ENCODE measurements around the gene SRRM3. TPM values are rescaled to one million over a fixed set of nuclear protein-coding genes. Genes with fewer than 3 reads are reported as not detected.

SRRM3 gene
- total RNA-seq, 1 donor from 2014 or later: 1.7 TPM

GRCh38 chr7:76254781-76255180 lies 53.1 kb downstream of the SRRM3 start:
- H3K27me3 Mint-ChIP-seq (ENCODE audit: low read depth, unreplicated experiment): no peaks in the 10 kb centered on the region
- H3K9me3 Mint-ChIP-seq (ENCODE audit: unreplicated experiment): no peaks in the 10 kb centered on the region
- Histone ChIP-seq H3K4me1 (ENCODE audit: insufficient read depth, low read length) (no peaks in the 10 kb centered on the region), H3K27me3 (ENCODE audit: insufficient read depth, low read length) (peaks cover 3% of the 10 kb centered on the region), H3K27ac (ENCODE audit: low read depth, low read length) (no peak overlapping the region), H3K9me3 (ENCODE audit: insufficient read depth, low read depth, low read length) (no peaks in the 10 kb centered on the region), H3K4me2 (ENCODE audit: low read length) (no peak overlapping the region), H2AFZ (ENCODE audit: low read depth, low read length) (no peak overlapping the region), H3K36me3 (ENCODE audit: insufficient read depth, low read length) (no peaks in the 10 kb centered on the region), H3K79me2 (ENCODE audit: insufficient read depth, low read length) (no peaks in the 10 kb centered on the region), H3K9ac (ENCODE audit: low read length) (no peak overlapping the region), H3K4me3 (ENCODE audit: insufficient read depth, low read depth, low read length) (no peak overlapping the region), H4K20me1 (ENCODE audit: insufficient read depth, low read length) (no peaks in the 10 kb centered on the region)
- no peak for TF ChIP-seq CTCF (IDR thresholded peaks at IDR 0.05; ENCODE audit: insufficient read depth, low read depth, low read length)
- FAIRE-seq: no peak
- H3K4me1 Mint-ChIP-seq (ENCODE audit: low read depth, unreplicated experiment): no peaks in the 10 kb centered on the region
- no peaks in the 10 kb centered on the region for H3K36me3 Mint-ChIP-seq (ENCODE audit: low read depth, unreplicated experiment)
- H3K4me3 Mint-ChIP-seq (ENCODE audit: unreplicated experiment): no peak overlapping the region
- no peak overlapping the region for H3K27ac Mint-ChIP-seq (ENCODE audit: unreplicated experiment)
- no peak for DNase-seq (ENCODE audit: low read depth)

- no peak overlapping the region for H3K4me3 ChIP-seq (ENCODE audit: insufficient read depth, low read depth, low read length)
- H3K9ac ChIP-seq (ENCODE audit: low read length): no peak overlapping the region
- no peaks in the 10 kb centered on the region for H3K79me2 ChIP-seq (ENCODE audit: insufficient read depth, low read length)
- H3K27ac ChIP-seq (ENCODE audit: low read depth, low read length): no peak overlapping the region
- no peaks in the 10 kb centered on the region for H4K20me1 ChIP-seq (ENCODE audit: insufficient read depth, low read length)
- Mint-ChIP-seq H3K4me1 (ENCODE audit: low read depth, unreplicated experiment) (no peaks in the 10 kb centered on the region), H3K4me3 (ENCODE audit: unreplicated experiment) (no peak overlapping the region), H3K27ac (ENCODE audit: unreplicated experiment) (no peak overlapping the region), H3K36me3 (ENCODE audit: low read depth, unreplicated experiment) (no peaks in the 10 kb centered on the region), H3K27me3 (ENCODE audit: low read depth, unreplicated experiment) (peaks cover 7% of the 10 kb centered on the region), H3K9me3 (ENCODE audit: unreplicated experiment) (no peaks in the 10 kb centered on the region)
- H2AFZ ChIP-seq (ENCODE audit: low read depth, low read length): no peak overlapping the region
- H3K4me1 ChIP-seq (ENCODE audit: insufficient read depth, low read length): no peaks in the 10 kb centered on the region
- no peak for FAIRE-seq
- TF ChIP-seq CTCF (IDR thresholded peaks at IDR 0.05; ENCODE audit: insufficient read depth, low read depth, low read length) (no peak), EZH2 (IDR thresholded peaks at IDR 0.05; ENCODE audit: insufficient read depth, low read length) (no peak)
- no peaks in the 10 kb centered on the region for H3K36me3 ChIP-seq (ENCODE audit: insufficient read depth, low read length)
- DNase-seq (ENCODE audit: low read depth): no peak
- peaks cover 5% of the 10 kb centered on the region for H3K27me3 ChIP-seq (ENCODE audit: insufficient read depth, low read length)
- no peak overlapping the region for H3K4me2 ChIP-seq (ENCODE audit: low read length)
- H3K9me3 ChIP-seq (ENCODE audit: insufficient read depth, low read depth, low read length): no peaks in the 10 kb centered on the region
These were observed 56.3 kb downstream of the SRRM3 start for GRCh38 chr7:76257973-76258372.

DNA sequence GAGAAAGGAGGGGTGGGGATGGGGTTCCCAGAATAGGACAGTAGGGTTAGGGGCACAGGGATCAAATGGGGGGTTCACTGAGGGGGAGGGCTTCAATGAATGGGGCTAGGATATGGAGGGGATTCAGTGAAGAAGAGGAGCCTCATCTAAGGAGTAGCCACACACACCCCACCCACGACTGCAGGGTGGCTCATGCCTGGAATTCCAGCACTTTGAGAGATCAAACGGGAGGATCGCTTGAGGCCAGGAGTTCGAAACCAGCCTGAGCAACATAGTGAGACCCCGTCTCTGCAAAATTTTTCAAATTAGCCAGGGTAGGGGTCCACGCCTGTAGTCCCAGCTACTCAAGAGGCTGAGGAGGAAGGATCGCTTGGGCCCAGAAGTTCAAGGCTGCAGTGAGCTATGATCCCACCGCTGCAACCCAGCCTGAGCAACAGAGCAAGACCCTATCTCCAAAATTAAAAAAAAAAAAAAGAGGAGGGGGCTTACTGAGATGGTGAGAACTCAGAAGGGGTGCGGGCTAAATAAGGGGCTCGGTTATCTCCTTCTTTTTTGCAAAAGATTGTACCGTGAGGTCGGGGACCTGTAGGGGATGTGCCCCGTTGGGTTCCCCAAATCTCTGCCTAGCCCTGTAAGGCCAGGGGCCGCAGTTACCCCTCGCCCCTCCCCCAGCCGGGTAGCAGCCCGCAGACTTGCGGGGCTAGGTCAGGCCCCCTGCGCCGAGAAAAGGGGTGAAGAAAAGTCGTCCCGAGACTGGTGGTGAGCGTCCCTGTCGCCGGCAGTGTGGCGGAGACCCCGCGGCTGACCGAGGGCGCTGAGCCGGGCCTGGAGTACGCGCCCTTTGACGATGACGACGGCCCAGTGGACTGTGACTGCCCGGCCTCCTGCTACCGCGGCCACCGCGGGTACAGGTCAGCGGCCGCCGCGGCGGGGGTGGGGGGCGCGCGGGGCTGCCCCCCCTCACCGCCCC lies 57.7 kb downstream of the SRRM3 start:
- Histone ChIP-seq H3K27ac (ENCODE audit: low read depth, low read length) (no peak overlapping the region), H3K79me2 (ENCODE audit: insufficient read depth, low read length) (no peaks in the 10 kb centered on the region), H3K9me3 (ENCODE audit: insufficient read depth, low read depth, low read length) (no peaks in the 10 kb centered on the region), H4K20me1 (ENCODE audit: insufficient read depth, low read length) (no peaks in the 10 kb centered on the region), H3K4me3 (ENCODE audit: insufficient read depth, low read depth, low read length) (no peak overlapping the region), H3K4me2 (ENCODE audit: low read length) (peak overlapping the region; percentile 44), H3K4me1 (ENCODE audit: insufficient read depth, low read length) (no peaks in the 10 kb centered on the region), H3K36me3 (ENCODE audit: insufficient read depth, low read length) (no peaks in the 10 kb centered on the region), H3K27me3 (ENCODE audit: insufficient read depth, low read length) (peaks cover 5% of the 10 kb centered on the region), H2AFZ (ENCODE audit: low read depth, low read length) (no peak overlapping the region), H3K9ac (ENCODE audit: low read length) (no peak overlapping the region)
- no peak overlapping the region for H3K27ac Mint-ChIP-seq (ENCODE audit: unreplicated experiment)
- H3K27me3 Mint-ChIP-seq (ENCODE audit: low read depth, unreplicated experiment): peaks cover 7% of the 10 kb centered on the region
- DNase-seq (ENCODE audit: low read depth) (no peak), FAIRE-seq (no peak)
- H3K4me3 Mint-ChIP-seq (ENCODE audit: unreplicated experiment): peak overlapping the region; percentile 54
- no peaks in the 10 kb centered on the region for H3K9me3 Mint-ChIP-seq (ENCODE audit: unreplicated experiment)
- no peak for TF ChIP-seq CTCF (IDR thresholded peaks at IDR 0.05; ENCODE audit: insufficient read depth, low read depth, low read length)
- TF ChIP-seq EZH2 (IDR thresholded peaks at IDR 0.05; ENCODE audit: insufficient read depth, low read length): no peak
- no peaks in the 10 kb centered on the region for H3K36me3 Mint-ChIP-seq (ENCODE audit: low read depth, unreplicated experiment)
- peaks cover 2% of the 10 kb centered on the region for H3K4me1 Mint-ChIP-seq (ENCODE audit: low read depth, unreplicated experiment)
